MM.1S (cell line): ENCODE measurements around the gene CREB3L2.

ENCODE experiments used
- DNase-seq: peaks from one replicate; pipeline ENCODE4 v3.0.0-alpha.2; 2015
- H2AFZ ChIP-seq: fragments of 300-600 bp; sonication (generic); 2 replicates; pipeline ENCODE4 v1.6.0; 2016; ENCODE audit warnings: antibody characterized with exemption, low read length
- H3F3A ChIP-seq: fragments of 300-600 bp; sonication (generic); 2 replicates; pipeline ENCODE4 v1.6.1; 2016; ENCODE audit warnings: mild to moderate bottlenecking, antibody characterized with exemption, low read length, moderate library complexity, mixed read lengths; ENCODE audit not compliant: insufficient read depth
- H3K27ac ChIP-seq: fragments of 300-600 bp; sonication (generic); 2 replicates; pipeline ENCODE4 v1.5.1; 2016; ENCODE audit warnings: mild to moderate bottlenecking, low read length
- H3K27me3 ChIP-seq: fragments of 300-600 bp; sonication (generic); replicated peaks from 2 replicates; pipeline ENCODE4 v1.6.0; 2016; ENCODE audit warnings: low read length; ENCODE audit not compliant: insufficient read depth
- H3K36me3 ChIP-seq: fragments of 300-600 bp; sonication (generic); replicated peaks from 2 replicates; pipeline ENCODE4 v1.6.1; 2016; ENCODE audit warnings: mild to moderate bottlenecking, low read length, mixed read lengths; ENCODE audit not compliant: insufficient read depth
- H3K4me1 ChIP-seq: fragments of 300-600 bp; sonication (generic); 2 replicates; pipeline ENCODE4 v1.6.1; 2016; ENCODE audit warnings: low read length, mixed read lengths
- H3K4me2 ChIP-seq: fragments of 300-600 bp; sonication (generic); 2 replicates; pipeline ENCODE4 v1.6.0; 2016; ENCODE audit warnings: low read depth, low read length
- H3K4me3 ChIP-seq: fragments of 300-600 bp; sonication (generic); 2 replicates; pipeline ENCODE4 v1.5.1; 2016; ENCODE audit warnings: low read length, mixed read lengths
- H3K79me2 ChIP-seq: fragments of 300-600 bp; sonication (generic); 2 replicates; pipeline ENCODE4 v1.6.1; 2016; ENCODE audit warnings: mixed run types, low read length, mixed read lengths
- H3K9ac ChIP-seq: fragments of 300-600 bp; sonication (generic); 2 replicates; pipeline ENCODE4 v1.6.1; 2016; ENCODE audit warnings: low read length, mixed read lengths
- H3K9me2 ChIP-seq: fragments of 300-600 bp; sonication (generic); replicated peaks from 2 replicates; pipeline ENCODE4 v1.6.1; 2016; ENCODE audit warnings: mild to moderate bottlenecking, low read length, mixed read lengths; ENCODE audit not compliant: insufficient read depth
- H3K9me3 ChIP-seq: fragments of 300-600 bp; sonication (generic); replicated peaks from 2 replicates; pipeline ENCODE4 v1.6.1; 2016; ENCODE audit warnings: mild to moderate bottlenecking, low read length, mixed read lengths; ENCODE audit not compliant: insufficient read depth
- H4K20me1 ChIP-seq: fragments of 300-600 bp; sonication (generic); 2 replicates; pipeline ENCODE4 v1.6.1; 2016; ENCODE audit warnings: mild to moderate bottlenecking, low read length, moderate library complexity, mixed read lengths; ENCODE audit not compliant: insufficient read depth
- CTCF ChIP-seq: fragments of 300-600 bp; sonication (generic); IDR thresholded peaks from 2 replicates; pipeline ENCODE4 v1.5.1; 2016; ENCODE audit warnings: antibody characterized with exemption, low read length, mixed read lengths
- EZH2 ChIP-seq: fragments of 300-600 bp; sonication (generic); optimal IDR thresholded peaks from 2 replicates; pipeline ENCODE3; 2017; ENCODE audit warnings: low read depth, mild to moderate bottlenecking, antibody characterized with exemption, low read length, mixed read lengths
- EZH2phosphoT487 ChIP-seq: fragments of 300-600 bp; sonication (generic); IDR thresholded peaks from 2 replicates; pipeline ENCODE4 v1.6.1; 2018; ENCODE audit warnings: antibody characterized with exemption, low read length

CREB3L2 gene

GRCh38 chr7:138032186-138032585, 30.3 kb upstream of the CREB3L2 start:
- Histone ChIP-seq H3K4me2 (no peak overlapping the region), H3K27me3 (no peaks in the 10 kb centered on the region), H3K36me3 (no peaks in the 10 kb centered on the region), H3K4me1 (peaks cover 34% of the 10 kb centered on the region), H2AFZ (no peak overlapping the region), H3K27ac (0 out of 2 replicates have a peak overlapping the region, but pooled peaks have one; percentile 0), H3K4me3 (no peak overlapping the region), H3K9me2 (no peaks in the 10 kb centered on the region), H3K9me3 (no peaks in the 10 kb centered on the region), H3F3A (peaks cover 13% of the 10 kb centered on the region; the same call in 1 of the 2 replicates), H3K9ac (no peak overlapping the region), H4K20me1 (no peaks in the 10 kb centered on the region), H3K79me2 (no peaks in the 10 kb centered on the region)
- DNase-seq: no peak
- no peak for TF ChIP-seq CTCF
- no peak for TF ChIP-seq EZH2phosphoT487
- no peak for TF ChIP-seq EZH2

- DNase-seq: no peak
- Histone ChIP-seq H4K20me1 (no peaks in the 10 kb centered on the region), H3K79me2 (no peaks in the 10 kb centered on the region), H3K9me2 (no peaks in the 10 kb centered on the region), H2AFZ (no peak overlapping the region), H3K4me3 (no peak overlapping the region), H3K27me3 (no peaks in the 10 kb centered on the region), H3K27ac (no peak overlapping the region), H3K4me2 (no peak overlapping the region), H3K36me3 (no peaks in the 10 kb centered on the region), H3K4me1 (peaks cover 47% of the 10 kb centered on the region), H3K9ac (no peak overlapping the region), H3K9me3 (no peaks in the 10 kb centered on the region), H3F3A (peaks cover 17% of the 10 kb centered on the region; the same call in 1 of the 2 replicates)
- TF ChIP-seq CTCF: no peak
- no peak for TF ChIP-seq EZH2phosphoT487
Observed at GRCh38 chr7:138030679-138031351, 28.9 kb upstream of the CREB3L2 start.

- Histone ChIP-seq H3K9me3 (no peaks in the 10 kb centered on the region), H3K4me2 (no peak overlapping the region), H2AFZ (no peak overlapping the region), H3K9me2 (no peaks in the 10 kb centered on the region), H3K4me1 (peaks cover 56% of the 10 kb centered on the region), H3K27me3 (no peaks in the 10 kb centered on the region), H3K27ac (no peak overlapping the region), H3K4me3 (no peak overlapping the region), H3K9ac (no peak overlapping the region), H3K36me3 (no peaks in the 10 kb centered on the region), H3K79me2 (no peaks in the 10 kb centered on the region), H3F3A (peaks cover 26% of the 10 kb centered on the region), H4K20me1 (no peaks in the 10 kb centered on the region)
- no peak for DNase-seq
- TF ChIP-seq CTCF (no peak), EZH2phosphoT487 (no peak), EZH2 (no peak)
Observed at GRCh38 chr7:138029941-138030340, 28.1 kb upstream of the CREB3L2 start.
